TTC549 (cell line): ENCODE data around the gene KLF5.

Experiments
- FAIRE-seq: peaks from 2 replicates; lab custom pipeline; 2012; peaks lifted over from hg19 to GRCh38; lab: Jason Lieb, UNC

Gene KLF5

GRCh38 chr13:73059460-73060250 is 850 bp downstream of the KLF5 start:
- no peak for FAIRE-seq

GRCh38 chr13:73060251-73061160 is 1.7 kb downstream of the KLF5 start:
- FAIRE-seq = no peak

- FAIRE-seq = no peak
Observed at GRCh38 chr13:73061473-73061872, 2.7 kb downstream of the KLF5 start.

DNA sequence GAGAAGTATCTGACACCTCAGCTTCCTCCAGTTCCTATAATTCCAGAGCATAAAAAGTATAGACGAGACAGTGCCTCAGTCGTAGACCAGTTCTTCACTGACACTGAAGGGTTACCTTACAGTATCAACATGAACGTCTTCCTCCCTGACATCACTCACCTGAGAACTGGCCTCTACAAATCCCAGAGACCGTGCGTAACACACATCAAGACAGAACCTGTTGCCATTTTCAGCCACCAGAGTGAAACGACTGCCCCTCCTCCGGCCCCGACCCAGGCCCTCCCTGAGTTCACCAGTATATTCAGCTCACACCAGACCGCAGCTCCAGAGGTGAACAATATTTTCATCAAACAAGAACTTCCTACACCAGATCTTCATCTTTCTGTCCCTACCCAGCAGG is 3.1 kb downstream of the KLF5 start:
- FAIRE-seq = no peak

- no peak for FAIRE-seq
Observed at GRCh38 chr13:73062468-73062867, 3.7 kb downstream of the KLF5 start.

- FAIRE-seq = no peak
Observed at GRCh38 chr13:73063166-73063565, 4.4 kb downstream of the KLF5 start.

DNA sequence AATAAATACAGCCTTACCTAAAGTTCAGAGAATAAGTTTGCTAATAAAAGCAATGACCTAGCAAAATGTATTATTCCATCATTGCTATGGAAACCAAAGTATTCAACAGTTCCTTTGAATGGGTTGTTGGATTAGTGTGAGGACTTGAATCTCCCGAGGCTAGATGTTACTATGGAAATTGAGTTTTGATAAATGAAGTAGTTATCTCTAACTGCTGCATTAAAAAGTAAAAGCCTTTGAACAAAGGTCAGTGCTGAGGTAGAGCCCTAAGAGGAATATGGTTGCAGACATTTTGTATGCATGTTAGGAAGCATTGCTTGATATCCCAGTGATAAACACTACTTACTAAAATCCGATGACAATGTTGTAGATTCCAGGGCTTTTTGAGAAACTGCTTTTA is 6.2 kb downstream of the KLF5 start:
- FAIRE-seq = no peak

DNA sequence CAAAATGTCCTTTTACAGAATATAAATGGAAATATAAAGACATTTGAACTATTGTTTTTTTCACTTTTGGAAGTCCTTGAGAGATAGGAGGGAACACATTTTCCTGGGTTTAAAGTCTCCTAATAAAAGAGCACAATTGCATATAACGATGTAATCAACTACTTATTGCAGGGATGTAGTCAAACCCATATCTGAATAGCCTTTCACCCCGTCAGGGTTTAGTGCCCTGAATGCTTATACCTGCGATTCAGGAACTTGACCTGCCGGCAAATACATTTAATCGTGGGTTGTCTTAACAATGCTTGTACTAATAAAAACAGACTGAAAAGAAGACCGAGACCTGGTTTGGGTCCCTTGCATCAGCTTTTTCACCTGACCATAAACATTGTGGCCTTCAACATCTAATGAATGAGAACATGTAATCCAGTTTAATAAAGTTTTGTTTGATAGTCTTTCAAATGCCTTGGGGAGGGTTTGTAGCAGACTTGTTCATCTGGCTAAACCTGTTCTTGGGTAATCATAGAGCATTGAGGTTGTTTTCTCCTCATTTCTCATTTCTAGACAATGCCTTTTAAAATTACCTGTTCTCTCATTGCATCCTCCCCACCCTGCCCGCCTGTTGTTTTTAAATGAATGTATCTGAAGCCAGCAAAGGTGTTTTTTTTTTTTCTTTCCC is 7.0 kb downstream of the KLF5 start:
- FAIRE-seq = no peak

GRCh38 chr13:73069206-73069805 is 10.5 kb downstream of the KLF5 start:
- no peak for FAIRE-seq

- no peak for FAIRE-seq
Observed at GRCh38 chr13:73070451-73071098, 11.8 kb downstream of the KLF5 start.

GRCh38 chr13:73072239-73072900 is 13.6 kb downstream of the KLF5 start:
- FAIRE-seq = no peak

DNA sequence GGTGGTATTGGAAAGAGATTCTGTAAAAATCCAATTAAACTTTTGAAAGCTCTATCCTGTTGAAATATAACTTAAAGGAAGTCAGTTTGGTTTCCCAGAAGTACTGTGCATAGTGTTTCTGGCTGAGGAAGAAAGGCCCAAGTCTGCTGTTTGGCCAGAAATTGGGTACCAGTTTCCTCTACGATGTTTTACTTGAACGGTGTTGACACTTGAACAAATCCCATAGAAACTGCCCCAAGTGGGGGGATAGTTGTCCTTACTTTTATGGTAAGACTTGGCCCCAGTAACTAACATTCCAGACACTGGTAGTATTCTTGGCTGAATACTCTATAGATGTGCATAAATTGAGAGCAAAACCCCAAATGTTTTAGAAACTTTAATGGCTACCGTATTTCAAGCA is 14.2 kb downstream of the KLF5 start:
- no peak for FAIRE-seq

GRCh38 chr13:73074014-73074413 is 15.2 kb downstream of the KLF5 start:
- no peak for FAIRE-seq

DNA sequence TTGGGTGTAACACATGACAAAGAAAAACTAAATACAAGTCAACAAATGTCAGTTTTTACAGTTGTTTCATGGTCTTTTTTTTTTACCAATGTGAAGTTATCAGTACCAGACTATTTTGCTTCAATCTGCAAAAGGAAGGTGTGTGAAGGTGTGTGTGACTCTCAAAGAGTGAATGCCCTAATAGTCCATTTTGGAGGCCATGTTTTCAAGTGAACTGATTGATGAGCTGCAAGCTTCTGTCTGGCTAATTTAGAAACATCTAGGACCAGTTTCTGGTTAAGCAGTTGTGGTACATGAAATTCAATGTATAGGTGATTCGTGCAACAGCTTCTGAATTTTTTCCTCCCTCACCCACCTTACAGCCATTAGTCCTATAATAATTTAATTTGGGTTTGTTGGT is 16.1 kb downstream of the KLF5 start:
- FAIRE-seq = no peak

DNA sequence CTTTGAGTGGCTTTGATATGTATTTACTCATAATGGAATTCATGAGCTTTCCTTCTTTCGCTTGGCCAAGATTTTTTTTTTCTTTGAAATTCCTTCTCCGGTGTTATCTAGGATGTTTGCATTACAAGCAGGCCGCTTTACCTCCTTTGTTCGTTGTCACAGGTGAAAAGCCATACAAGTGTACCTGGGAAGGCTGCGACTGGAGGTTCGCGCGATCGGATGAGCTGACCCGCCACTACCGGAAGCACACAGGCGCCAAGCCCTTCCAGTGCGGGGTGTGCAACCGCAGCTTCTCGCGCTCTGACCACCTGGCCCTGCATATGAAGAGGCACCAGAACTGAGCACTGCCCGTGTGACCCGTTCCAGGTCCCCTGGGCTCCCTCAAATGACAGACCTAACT is 16.7 kb downstream of the KLF5 start:
- FAIRE-seq = no peak

DNA sequence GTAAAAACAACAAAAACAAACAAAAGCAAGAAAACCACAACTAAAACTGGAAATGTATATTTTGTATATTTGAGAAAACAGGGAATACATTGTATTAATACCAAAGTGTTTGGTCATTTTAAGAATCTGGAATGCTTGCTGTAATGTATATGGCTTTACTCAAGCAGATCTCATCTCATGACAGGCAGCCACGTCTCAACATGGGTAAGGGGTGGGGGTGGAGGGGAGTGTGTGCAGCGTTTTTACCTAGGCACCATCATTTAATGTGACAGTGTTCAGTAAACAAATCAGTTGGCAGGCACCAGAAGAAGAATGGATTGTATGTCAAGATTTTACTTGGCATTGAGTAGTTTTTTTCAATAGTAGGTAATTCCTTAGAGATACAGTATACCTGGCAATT is 17.1 kb downstream of the KLF5 start:
- FAIRE-seq = no peak

GRCh38 chr13:73077865-73078264 is 19.1 kb downstream of the KLF5 start:
- FAIRE-seq = no peak

- FAIRE-seq = no peak
Observed at GRCh38 chr13:73079359-73079758, 20.6 kb downstream of the KLF5 start.

DNA sequence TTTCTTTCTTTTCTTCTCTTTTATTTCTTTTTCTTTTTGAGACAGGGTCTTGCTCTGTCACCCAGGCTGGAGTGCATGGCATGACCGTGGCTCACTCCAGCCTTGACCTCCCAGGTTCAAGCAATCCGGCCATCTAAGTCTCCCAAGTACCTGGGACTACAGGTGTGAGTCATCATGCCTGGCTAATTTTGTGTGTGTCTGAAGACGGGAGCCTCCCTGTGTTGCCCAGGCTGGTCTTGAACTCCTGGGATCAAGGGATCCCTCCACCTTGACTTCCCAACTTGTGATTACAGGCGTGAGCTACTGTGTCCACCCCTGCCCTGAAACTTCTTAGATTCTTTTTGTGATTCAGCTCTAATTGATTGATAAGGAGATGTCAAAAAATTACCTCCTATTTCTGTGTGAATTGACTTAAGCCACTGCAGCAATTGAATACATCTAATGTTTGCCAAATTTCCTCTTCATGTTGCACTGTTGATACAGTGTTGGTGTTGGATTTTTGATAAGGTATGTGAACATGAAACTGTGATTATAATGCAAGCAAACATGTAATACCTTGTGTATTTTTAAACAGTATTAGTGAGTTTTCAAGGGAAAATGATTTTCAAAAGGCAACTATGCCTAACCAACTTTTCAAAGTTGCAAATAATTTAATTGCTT is 22.6 kb downstream of the KLF5 start:
- no peak for FAIRE-seq

- no peak for FAIRE-seq
Observed at GRCh38 chr13:73082471-73082870, 23.7 kb downstream of the KLF5 start.

- no peak for FAIRE-seq
Observed at GRCh38 chr13:73082895-73083294, 24.1 kb downstream of the KLF5 start.
